DMS53 treated with DMSO at 0.1 percent for 48 hours (cell line): ENCODE measurements around the gene MRAP.
"Not testable (repeated sequence)": the region's sequence is repeated elsewhere in the genome, so short reads cannot be mapped to it uniquely, and the experiment has no call there.

Experiments
- DNase-seq: peaks from one replicate; lab custom pipeline; 2025; ENCODE audit not compliant: unreplicated experiment; lab: John Stamatoyannopoulos, UW

Gene MRAP

GRCh38 chr21:32299695-32300094, 1.0 kb downstream of the MRAP start:
- no peak for DNase-seq

DNA sequence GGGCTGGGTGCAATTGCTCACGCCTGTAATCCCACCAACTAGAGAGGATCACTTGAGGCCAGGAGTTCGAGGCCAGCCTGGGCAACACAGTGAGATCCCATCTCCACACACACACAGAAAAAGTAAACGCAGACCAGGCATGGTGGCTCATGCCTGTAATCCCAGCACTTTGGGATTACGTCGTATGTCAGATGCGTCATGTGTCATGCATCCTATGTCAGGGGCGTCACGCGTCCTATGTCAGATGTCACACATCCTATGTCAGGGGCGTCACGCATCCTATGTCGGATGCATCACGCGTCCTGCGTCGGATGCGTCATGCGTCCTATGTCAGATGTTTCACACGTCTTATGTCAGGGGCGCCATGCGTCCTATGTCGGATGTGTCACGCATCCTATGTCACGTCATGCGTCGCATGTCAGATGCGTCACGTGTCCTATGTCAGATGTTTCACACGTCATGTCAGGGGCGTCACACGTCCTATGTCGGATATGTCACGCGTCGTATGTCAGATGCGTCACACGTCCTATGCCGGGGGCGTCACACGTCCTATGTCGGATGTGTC, 1.5 kb downstream of the MRAP start:
- DNase-seq = no peak

- DNase-seq = no peak
Observed at GRCh38 chr21:32301596-32301995, 2.9 kb downstream of the MRAP start.

DNA sequence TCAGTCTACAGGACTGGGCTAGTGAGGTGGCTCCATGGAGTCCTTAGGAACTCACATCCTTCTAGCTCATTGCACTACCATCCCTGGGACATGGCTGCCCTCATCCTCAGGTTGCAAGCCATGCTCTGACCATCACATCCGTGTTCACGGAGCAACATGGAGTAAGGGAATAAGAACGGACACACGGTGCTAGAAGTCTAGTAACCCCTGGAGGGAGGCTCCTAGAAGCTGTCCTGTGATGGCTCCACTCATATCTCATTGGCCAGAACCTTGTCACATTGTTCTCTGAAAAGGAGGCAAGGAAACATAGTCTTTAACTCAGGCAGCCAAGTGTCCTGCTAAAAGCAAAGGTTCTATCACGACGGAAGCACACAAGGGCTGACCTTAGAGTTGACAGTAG, 3.9 kb downstream of the MRAP start:
- no peak for DNase-seq

DNA sequence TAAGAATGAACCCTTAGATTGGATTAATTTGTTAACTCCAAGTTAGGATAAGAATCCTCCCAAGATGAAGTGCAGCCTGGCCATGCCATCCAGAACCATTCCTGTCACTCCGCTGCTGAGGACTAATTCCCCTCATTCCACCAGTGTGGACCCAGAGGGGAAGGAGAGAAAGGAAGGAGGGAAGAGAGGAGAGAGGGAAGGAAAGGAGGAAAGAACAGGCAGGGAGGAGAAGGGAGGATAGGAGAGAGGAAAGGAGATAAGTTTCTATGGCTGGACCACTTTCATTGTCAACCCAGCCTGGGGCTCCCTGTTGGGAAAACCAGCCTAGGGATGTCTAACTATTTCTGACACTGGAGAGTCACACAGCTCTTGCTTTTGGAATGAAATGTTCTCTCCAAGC, 4.7 kb downstream of the MRAP start:
- DNase-seq = no peak

DNA sequence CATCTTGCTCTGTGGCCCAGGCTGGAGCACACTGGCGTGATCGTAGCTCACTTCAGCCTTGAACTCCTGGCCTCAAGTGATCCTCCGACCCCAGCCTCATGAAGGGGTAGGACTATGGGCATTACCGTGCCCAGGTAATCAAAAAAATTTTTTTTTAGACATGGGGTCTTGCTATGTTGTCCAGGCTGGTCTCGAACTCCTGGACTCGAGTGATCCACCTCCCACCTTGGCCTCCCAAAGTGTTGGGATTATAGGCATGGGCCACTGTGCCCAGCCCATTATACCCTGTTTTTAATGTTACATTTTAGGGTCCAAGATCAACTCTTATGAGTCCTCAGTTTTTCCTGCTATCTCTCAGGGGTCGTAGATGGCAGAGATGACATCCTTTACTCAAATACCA, 6.3 kb downstream of the MRAP start:
- DNase-seq = no peak

DNA sequence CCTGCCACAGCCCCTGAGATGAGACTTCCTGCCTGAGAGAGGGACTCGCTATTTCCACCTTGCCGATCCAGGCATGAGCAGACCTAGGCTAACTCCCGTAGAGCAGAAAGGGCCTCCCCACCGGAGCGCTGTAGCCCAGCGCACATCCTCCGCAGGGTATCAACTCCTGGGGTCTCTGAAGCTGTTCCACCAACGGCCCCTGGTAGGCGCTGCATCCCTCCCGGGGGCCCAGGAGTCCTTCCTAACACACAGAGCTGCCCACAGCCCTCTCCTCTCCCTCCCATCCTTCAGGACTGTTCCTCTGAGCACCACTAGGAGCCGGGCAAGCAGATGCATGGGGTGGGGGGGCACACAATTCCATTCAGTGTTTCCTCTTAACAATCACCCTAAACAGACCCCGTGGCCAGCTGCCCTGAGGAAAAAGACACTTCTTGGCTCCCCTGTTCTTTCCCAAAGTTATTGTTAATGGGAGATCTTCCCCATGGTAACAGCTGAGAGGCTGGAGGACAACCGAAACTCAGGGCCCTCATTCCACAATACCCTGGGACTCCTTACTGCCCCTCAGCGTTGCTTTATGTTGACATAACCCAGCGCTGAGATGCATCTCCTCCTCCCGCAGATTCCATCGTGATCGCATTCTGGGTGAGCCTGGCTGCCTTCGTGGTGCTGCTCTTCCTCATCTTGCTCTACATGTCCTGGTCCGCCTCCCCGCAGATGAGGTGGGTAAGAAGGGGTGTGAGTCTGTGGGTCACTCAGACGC, 7.5 kb downstream of the MRAP start:
- DNase-seq = no peak

GRCh38 chr21:32307706-32308105, 9.1 kb downstream of the MRAP start:
- no peak for DNase-seq

GRCh38 chr21:32308696-32309095, 10.0 kb downstream of the MRAP start:
- no peak for DNase-seq

- DNase-seq = no peak
Observed at GRCh38 chr21:32309906-32310460, 11.3 kb downstream of the MRAP start.

GRCh38 chr21:32310976-32311375, 12.3 kb downstream of the MRAP start:
- DNase-seq = not testable (repeated sequence)

- DNase-seq = no peak
Observed at GRCh38 chr21:32311621-32312020, 13.0 kb downstream of the MRAP start.

- DNase-seq = no peak
Observed at GRCh38 chr21:32312326-32312725, 13.7 kb downstream of the MRAP start.

- no peak for DNase-seq
Observed at GRCh38 chr21:32312976-32313375, 14.3 kb downstream of the MRAP start.

GRCh38 chr21:32314806-32315205, 16.2 kb downstream of the MRAP start:
- DNase-seq = no peak

DNA sequence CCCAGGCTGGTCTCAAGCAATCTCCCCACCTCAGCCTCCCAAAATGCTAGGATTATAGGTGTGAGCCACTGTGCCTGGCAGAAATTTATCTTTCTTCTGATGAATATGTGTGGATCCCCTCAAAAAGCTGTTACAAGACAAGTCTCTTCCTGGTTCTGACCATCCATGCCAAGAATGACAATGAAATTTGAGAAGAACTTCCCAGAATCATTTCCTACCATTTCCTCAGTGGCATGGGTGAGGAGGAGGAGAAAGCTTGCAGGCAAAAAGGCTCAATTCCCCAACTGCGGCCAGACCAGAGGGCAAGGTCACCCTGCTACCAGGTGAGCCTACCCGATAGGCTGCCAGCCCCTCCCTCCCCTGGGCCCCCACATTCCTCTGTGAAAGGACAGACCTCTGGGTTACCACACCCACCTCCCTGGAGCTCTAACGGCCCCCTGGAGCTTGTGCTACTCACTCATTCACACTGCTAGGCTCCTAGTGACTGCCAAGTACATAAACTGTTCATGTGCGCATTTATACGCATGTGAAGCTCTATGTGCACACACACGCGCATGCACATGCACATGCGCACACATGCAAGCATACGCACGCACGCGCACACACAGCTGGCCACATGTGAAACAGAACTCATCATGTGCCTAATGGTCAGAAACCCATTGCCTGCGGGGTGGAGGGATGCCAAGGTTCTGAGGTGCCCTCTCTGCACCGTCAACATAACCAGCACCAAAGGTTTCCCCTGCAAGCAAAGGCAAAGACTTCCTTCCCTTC, 17.0 kb downstream of the MRAP start:
- no peak for DNase-seq

DNA sequence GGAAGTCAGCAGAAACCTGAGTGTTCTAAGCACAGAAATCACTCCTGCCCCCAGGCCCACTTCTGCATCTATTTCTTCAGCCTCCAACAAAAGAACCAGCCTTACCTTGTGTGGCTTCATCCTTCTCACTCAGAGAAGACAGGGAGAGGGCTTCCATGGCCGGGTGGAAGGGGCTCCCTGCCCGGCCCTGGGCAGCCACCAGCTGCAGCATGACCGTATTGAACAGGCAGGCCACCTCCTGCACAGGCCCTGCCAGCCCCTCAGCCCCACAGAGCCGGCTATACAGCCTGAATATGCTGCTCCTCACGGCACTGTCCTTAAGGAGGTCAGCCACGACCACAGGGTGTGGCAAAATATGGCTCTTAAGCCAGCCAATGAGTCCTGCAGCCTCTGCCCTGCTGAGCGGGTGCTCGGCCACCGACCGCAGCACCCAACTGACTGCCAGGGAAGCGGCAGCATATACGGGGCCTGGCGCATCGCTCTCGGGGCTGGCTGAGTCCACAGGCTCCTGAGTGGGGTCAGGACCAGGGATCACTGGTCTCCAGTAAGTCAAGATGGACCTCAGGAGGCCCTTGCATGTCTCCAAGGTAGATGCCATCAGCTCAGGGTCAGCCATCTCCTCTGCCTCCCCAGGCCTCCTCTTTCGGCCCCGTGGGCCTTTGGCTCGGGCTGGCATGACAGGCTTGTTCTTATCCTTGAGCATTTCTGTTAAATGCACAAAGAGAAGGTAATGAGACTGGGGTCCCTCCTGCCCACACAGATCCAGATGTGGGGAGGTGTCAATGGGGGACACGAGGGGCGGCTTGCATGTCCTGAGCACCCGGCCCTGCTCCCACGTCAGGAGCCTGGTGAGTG, 17.9 kb downstream of the MRAP start:
- DNase-seq = no peak

- no peak for DNase-seq
Observed at GRCh38 chr21:32317726-32318125, 19.1 kb downstream of the MRAP start.

GRCh38 chr21:32319012-32319411, 20.4 kb downstream of the MRAP start:
- DNase-seq = no peak

- DNase-seq = no peak
Observed at GRCh38 chr21:32320059-32320458, 21.4 kb downstream of the MRAP start.

DNA sequence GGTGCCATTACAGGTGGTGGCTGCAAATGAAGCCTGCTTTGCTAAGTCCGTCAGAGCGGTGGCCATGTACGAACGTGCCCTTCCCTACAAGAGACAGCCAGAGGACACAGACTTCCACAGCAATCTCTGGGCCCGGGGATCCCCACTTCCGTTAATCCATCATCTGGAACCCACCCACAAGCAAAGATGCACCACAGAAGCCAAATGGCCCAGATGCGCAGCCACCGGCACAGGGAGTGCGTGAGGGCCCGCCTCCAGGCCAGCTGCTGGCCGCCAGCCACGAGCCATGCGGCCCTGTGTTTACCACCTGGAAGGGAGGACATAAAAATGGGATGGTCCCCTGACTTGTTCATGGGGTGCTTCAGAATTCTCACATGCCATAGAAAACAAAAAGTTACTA, 22.1 kb downstream of the MRAP start:
- no peak for DNase-seq
